GM23248 (cell line): ENCODE results near the gene ADCY5.

Experiments used
- EZH2 ChIP-seq: fragments of 200-600 bp; sonication (generic); IDR thresholded peaks from 2 replicates; pipeline ENCODE4 v1.6.1; 2018; ENCODE audit warnings: antibody characterized with exemption, mild to moderate bottlenecking; ENCODE audit not compliant: insufficient read depth, poor library complexity, severe bottlenecking
- EZH2phosphoT487 ChIP-seq: fragments of 200-600 bp; sonication (generic); IDR thresholded peaks from 2 replicates; pipeline ENCODE4 v1.6.1; 2018; ENCODE audit warnings: antibody characterized with exemption, moderate library complexity, mild to moderate bottlenecking, low read depth; ENCODE audit not compliant: insufficient read depth

DNA sequence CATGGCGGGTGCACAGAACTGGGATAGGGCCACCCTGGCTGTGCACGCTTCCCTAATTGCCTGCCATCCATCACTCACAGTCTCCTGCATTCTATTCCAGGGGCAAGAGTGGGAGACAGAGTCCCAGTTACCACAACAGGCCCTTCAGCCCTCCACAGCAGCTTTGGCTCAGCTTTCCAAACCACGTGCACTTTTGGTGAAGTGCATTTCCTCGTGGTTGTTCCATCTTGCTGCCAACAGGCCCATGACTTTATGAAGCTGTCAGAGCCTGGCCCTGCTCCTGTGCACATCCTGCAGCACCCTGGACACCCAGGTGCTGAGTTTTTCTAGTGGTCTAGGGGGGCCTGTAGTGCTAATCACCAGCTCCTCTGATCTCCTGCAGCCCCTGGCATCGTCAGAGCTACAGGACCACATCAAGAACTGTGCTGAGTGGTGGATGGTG, 110.2 kb downstream of the ADCY5 start:
- TF ChIP-seq EZH2phosphoT487 (no peak), EZH2 (no peak)
